ENCODE measurements around the gene LGMN.

- TF ChIP-seq CTCF (IDR thresholded peaks at IDR 0.05; ENCODE audit: insufficient read depth, low read length, poor library complexity, severe bottlenecking), result no peak
- TF ChIP-seq EZH2phosphoT487 (conservative IDR thresholded peaks at IDR 0.05; ENCODE audit: low read length), result no peak
Observed at GRCh38 chr14:92666251-92666650, 82.2 kb downstream of the LGMN start.
